Measurements from ENCODE around the gene SGO2. TPM values are rescaled to one million over a fixed set of nuclear protein-coding genes. Genes with fewer than 3 reads are reported as not detected.
A peak's percentile ranks its signal among the peaks of the same experiment; 100 is the strongest.

Gene SGO2
- total and polyA plus RNA-seq, 2 of the 13 experiments (the other 11 are each of a cell fraction or from before 2014, with no cell fraction given) = 5.1 to 16.2 TPM

DNA sequence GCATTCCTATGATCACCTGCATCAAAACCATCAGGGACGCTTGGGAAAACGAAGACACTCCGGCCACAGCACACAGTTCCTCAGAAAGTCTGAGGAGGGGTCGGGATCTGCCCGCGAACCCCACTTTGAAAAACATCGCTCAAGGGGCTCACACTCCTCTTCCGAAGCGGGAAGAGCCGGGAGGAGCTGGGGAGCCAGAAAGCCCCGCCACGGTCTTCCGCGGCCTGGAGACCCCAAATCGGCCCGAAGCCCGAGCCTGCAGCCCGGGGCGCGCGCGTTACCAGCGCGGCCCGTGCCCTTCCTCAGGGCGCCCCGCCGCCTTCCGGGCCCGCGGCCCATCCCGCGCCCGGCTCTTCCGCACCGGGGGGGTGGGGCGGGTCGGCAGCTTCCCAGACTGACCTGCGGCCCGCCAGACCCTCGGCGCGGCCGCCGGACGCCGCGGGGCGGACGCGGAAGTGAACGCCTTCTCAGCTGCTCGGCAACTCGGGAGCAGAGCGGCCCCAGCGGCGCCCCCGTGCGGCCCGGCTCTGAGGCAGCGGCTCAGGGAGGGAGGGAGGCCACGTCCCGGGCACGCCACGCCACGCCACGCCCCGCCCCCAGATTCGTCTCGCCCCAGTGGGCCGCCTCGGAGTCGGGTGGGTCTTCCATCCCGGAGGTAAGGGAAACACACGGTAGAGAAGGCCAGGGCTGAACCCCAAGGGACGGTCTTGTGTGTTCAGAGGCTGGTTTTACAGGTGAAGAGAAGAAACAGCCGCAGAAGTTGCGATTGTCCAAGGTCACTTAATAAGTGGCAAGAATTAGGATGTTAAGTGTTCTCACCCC is 16.2 kb upstream of the SGO2 start, which contains the start of gene KCTD18 (continued):
- TF ChIP-seq, protein P1, sequence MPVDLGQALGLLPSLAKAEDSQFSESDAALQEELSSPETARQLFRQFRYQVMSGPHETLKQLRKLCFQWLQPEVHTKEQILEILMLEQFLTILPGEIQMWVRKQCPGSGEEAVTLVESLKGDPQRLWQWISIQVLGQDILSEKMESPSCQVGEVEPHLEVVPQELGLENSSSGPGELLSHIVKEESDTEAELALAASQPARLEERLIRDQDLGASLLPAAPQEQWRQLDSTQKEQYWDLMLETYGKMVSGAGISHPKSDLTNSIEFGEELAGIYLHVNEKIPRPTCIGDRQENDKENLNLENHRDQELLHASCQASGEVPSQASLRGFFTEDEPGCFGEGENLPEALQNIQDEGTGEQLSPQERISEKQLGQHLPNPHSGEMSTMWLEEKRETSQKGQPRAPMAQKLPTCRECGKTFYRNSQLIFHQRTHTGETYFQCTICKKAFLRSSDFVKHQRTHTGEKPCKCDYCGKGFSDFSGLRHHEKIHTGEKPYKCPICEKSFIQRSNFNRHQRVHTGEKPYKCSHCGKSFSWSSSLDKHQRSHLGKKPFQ (CRISPR knock-in tag; IDR thresholded peaks at IDR 0.05; ENCODE audit: insufficient replicate concordance) = no peak
- TF ChIP-seq RELA (CRISPR knock-in tag; IDR thresholded peaks at IDR 0.05) (peak; percentile 60; the same call in 1 of the 2 replicates), ZBTB21 (CRISPR knock-in tag; IDR thresholded peaks at IDR 0.05) (no peak), JDP2 (CRISPR knock-in tag; IDR thresholded peaks at IDR 0.05; ENCODE audit: borderline replicate concordance) (no peak), REPIN1 (CRISPR knock-in tag; IDR thresholded peaks at IDR 0.05; ENCODE audit: borderline replicate concordance, low read depth) (peak; percentile 79; the same call in 1 of the 2 replicates), KAT2B (IDR thresholded peaks at IDR 0.05; ENCODE audit: borderline replicate concordance, low read depth, low read length) (no peak), STAT5B (CRISPR knock-in tag; IDR thresholded peaks at IDR 0.05) (no peak), HNF4A (CRISPR knock-in tag; IDR thresholded peaks at IDR 0.05) (no peak), MXI1 (IDR thresholded peaks at IDR 0.05; ENCODE audit: borderline replicate concordance, low read depth, low read length) (peak; percentile 93), NFIC (IDR thresholded peaks at IDR 0.05; ENCODE audit: low read length) (no peak), MED13 (CRISPR knock-in tag; IDR thresholded peaks at IDR 0.05) (no peak; the same call in 1 of the 2 replicates), NFE2L1 (CRISPR knock-in tag; IDR thresholded peaks at IDR 0.05; ENCODE audit: borderline replicate concordance) (no peak), MED8 (CRISPR knock-in tag; IDR thresholded peaks at IDR 0.05; ENCODE audit: insufficient replicate concordance) (no peak), CEBPB (IDR thresholded peaks at IDR 0.05; ENCODE audit: borderline replicate concordance, low read depth, low read length) (no peak), ZNF253 (CRISPR knock-in tag; IDR thresholded peaks at IDR 0.05; ENCODE audit: borderline replicate concordance) (0 out of 2 replicates have a peak, but pooled peaks have one; percentile 40), ZNF83 (CRISPR knock-in tag; IDR thresholded peaks at IDR 0.05; ENCODE audit: borderline replicate concordance) (0 out of 2 replicates have a peak, but pooled peaks have one; percentile 28), PAF1 (CRISPR knock-in tag; IDR thresholded peaks at IDR 0.05) (no peak), ZBTB7B (CRISPR knock-in tag; IDR thresholded peaks at IDR 0.05) (peak; percentile 94; the same call in 1 of the 2 replicates), TGIF2 (CRISPR knock-in tag; IDR thresholded peaks at IDR 0.05) (0 out of 2 replicates have a peak, but pooled peaks have one; percentile 28), GTF3A (CRISPR knock-in tag; conservative IDR thresholded peaks at IDR 0.05) (no peak), ZNF670 (CRISPR knock-in tag; IDR thresholded peaks at IDR 0.05; ENCODE audit: borderline replicate concordance) (peak; percentile 66; the same call in 1 of the 2 replicates), ETV6 (CRISPR knock-in tag; conservative IDR thresholded peaks at IDR 0.05) (peak; percentile 96), GATAD2A (CRISPR knock-in tag; IDR thresholded peaks at IDR 0.05) (peak; percentile 93), ZNF251 (CRISPR knock-in tag; IDR thresholded peaks at IDR 0.05) (no peak)
- TF ChIP-seq, protein P2, sequence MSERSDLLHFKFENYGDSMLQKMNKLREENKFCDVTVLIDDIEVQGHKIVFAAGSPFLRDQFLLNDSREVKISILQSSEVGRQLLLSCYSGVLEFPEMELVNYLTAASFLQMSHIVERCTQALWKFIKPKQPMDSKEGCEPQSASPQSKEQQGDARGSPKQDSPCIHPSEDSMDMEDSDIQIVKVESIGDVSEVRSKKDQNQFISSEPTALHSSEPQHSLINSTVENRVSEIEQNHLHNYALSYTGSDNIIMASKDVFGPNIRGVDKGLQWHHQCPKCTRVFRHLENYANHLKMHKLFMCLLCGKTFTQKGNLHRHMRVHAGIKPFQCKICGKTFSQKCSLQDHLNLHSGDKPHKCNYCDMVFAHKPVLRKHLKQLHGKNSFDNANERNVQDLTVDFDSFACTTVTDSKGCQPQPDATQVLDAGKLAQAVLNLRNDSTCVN (CRISPR knock-in tag; IDR thresholded peaks at IDR 0.05; ENCODE audit: borderline replicate concordance) = no peak
- TF ChIP-seq, protein P3, sequence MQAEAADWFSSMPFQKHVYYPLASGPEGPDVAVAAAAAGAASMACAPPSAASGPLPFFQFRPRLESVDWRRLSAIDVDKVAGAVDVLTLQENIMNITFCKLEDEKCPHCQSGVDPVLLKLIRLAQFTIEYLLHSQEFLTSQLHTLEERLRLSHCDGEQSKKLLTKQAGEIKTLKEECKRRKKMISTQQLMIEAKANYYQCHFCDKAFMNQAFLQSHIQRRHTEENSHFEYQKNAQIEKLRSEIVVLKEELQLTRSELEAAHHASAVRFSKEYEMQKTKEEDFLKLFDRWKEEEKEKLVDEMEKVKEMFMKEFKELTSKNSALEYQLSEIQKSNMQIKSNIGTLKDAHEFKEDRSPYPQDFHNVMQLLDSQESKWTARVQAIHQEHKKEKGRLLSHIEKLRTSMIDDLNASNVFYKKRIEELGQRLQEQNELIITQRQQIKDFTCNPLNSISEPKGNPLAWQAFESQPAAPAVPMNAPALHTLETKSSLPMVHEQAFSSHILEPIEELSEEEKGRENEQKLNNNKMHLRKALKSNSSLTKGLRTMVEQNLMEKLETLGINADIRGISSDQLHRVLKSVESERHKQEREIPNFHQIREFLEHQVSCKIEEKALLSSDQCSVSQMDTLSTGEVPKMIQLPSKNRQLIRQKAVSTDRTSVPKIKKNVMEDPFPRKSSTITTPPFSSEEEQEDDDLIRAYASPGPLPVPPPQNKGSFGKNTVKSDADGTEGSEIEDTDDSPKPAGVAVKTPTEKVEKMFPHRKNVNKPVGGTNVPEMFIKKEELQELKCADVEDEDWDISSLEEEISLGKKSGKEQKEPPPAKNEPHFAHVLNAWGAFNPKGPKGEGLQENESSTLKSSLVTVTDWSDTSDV (CRISPR knock-in tag; IDR thresholded peaks at IDR 0.05) = no peak

All from HepG2 (cell line).